K562 (cell line): Measurements from ENCODE around the gene ATG13. TPM values are rescaled to one million over a fixed set of nuclear protein-coding genes. Genes with fewer than 3 reads are reported as not detected.
A peak's percentile ranks its signal among the peaks of the same experiment; 100 is the strongest.

Experiments used
- ARHGAP35 ChIP-seq: fragments of 450-650 bp; IDR thresholded peaks from 2 replicates; pipeline ENCODE4 v1.6.1; 2018; ENCODE audit not compliant: partially characterized antibody
- CBX3 ChIP-seq, 2 experiments: IDR thresholded peaks; 1 replicate in 1 of 2; 2 replicates in 1 of 2; pipeline ENCODE4 v1.6.1; 2012; ENCODE audit warnings: inconsistent platforms in 2 of 2, low read length in 2 of 2, borderline replicate concordance in 1 of 2, control low read depth in 1 of 2
- E2F3 ChIP-seq: fragments of 250-450 bp; sonication (Bioruptor Pico); IDR thresholded peaks from 2 replicates; pipeline ENCODE4 v1.4.0; 2020; ENCODE audit warnings: mild to moderate bottlenecking
- FOXA3 ChIP-seq, 2 experiments: fragments of 450-650 bp in 1 of 2; sonication (generic) in 1 of 2; formaldehyde crosslinking; IDR thresholded peaks in 1 of 2; conservative IDR thresholded peaks in 1 of 2; 2 replicates each; pipeline versions ENCODE4 v1.4.0 to v1.8.0; 2020 to 2022; ENCODE audit warnings: mild to moderate bottlenecking in 2 of 2, missing genetic modification reagents in 1 of 2
- FOXJ2 ChIP-seq: fragments of 200-800 bp; sonication (Bioruptor generic); IDR thresholded peaks from 2 replicates; pipeline ENCODE4 v1.6.1; 2016; ENCODE audit warnings: missing genetic modification characterization, missing compliant biosample characterization
- HDAC8 ChIP-seq: fragments of 450-650 bp; IDR thresholded peaks from 2 replicates; pipeline ENCODE4 v1.6.1; 2016; ENCODE audit warnings: mild to moderate bottlenecking, missing genetic modification characterization, moderate library complexity, missing compliant biosample characterization
- HNRNPL ChIP-seq: fragments of 200-400 bp; formaldehyde crosslinking; IDR thresholded peaks from 2 replicates; pipeline ENCODE4 v1.6.1; 2017; ENCODE audit warnings: low read depth, mild to moderate bottlenecking, low read length
- HOMEZ ChIP-seq: fragments of 250-450 bp; sonication (Bioruptor Pico); IDR thresholded peaks from 2 replicates; pipeline ENCODE4 v1.4.0; 2020; ENCODE audit warnings: mild to moderate bottlenecking, moderate library complexity
- ID3 ChIP-seq, 2 experiments: fragments of 250-450 bp in 1 of 2; fragments of 450-650 bp in 1 of 2; sonication (Bioruptor Pico) in 1 of 2; IDR thresholded peaks; 2 replicates each; pipeline versions ENCODE4 v1.6.1 to v1.8.0; 2016 to 2021; ENCODE audit warnings: mild to moderate bottlenecking in 2 of 2, moderate library complexity in 2 of 2, missing compliant biosample characterization in 1 of 2, missing genetic modification characterization in 1 of 2
- MXI1 ChIP-seq: IDR thresholded peaks from 2 replicates; pipeline ENCODE4 v1.6.1; 2011; ENCODE audit warnings: low read depth, mild to moderate bottlenecking, improper control_type of control experiment, low read length
- PTRF ChIP-seq: fragments of 450-650 bp; IDR thresholded peaks from 2 replicates; pipeline ENCODE4 v1.6.1; 2016; ENCODE audit warnings: mild to moderate bottlenecking, missing genetic modification characterization, missing compliant biosample characterization
- RREB1 ChIP-seq: fragments of 250-450 bp; sonication (Bioruptor Pico); IDR thresholded peaks from 2 replicates; pipeline ENCODE4 v1.4.0; 2020
- TCFL5 ChIP-seq: fragments of 250-450 bp; sonication (Bioruptor Pico); conservative IDR thresholded peaks from 2 replicates; pipeline ENCODE4 v1.6.1; 2021; ENCODE audit warnings: mild to moderate bottlenecking, moderate library complexity, matching md5 sums
- TEAD2 ChIP-seq: fragments of 450-650 bp; IDR thresholded peaks from 2 replicates; pipeline ENCODE4 v1.6.1; 2016; ENCODE audit warnings: missing genetic modification characterization, control low read depth, missing compliant biosample characterization
- ZKSCAN1 ChIP-seq: fragments of 150-350 bp; IDR thresholded peaks from 2 replicates; pipeline ENCODE4 v1.6.1; 2016; ENCODE audit warnings: low read depth, low read length
- ZKSCAN3 ChIP-seq: fragments of 250-450 bp; sonication (Bioruptor Pico); IDR thresholded peaks from 2 replicates; pipeline ENCODE4 v1.4.0; 2020
- ZKSCAN8 ChIP-seq: fragments of 200-800 bp; sonication (Bioruptor generic); IDR thresholded peaks from 2 replicates; pipeline ENCODE4 v1.6.1; 2016; ENCODE audit warnings: missing genetic modification characterization, missing compliant biosample characterization
- ZNF655 ChIP-seq: fragments of 250-450 bp; sonication (Bioruptor Pico); IDR thresholded peaks from 2 replicates; pipeline ENCODE4 v1.5.0; 2021
- polyA plus RNA-seq, 8 experiments: library from polyadenylated mRNA; depleted of rRNA in 4 of 8; stranded (reverse) in 5 of 8; unstranded in 3 of 8; fragments of >200 nt; fragmentation: Nextera tagmentation in 2 of 8; fragmentation: Illumina TruSeq in 1 of 8; extraction: Ambion mirVana in 2 of 8; extraction: Trizol in 1 of 8; gene quantifications; 2 replicates each; pipeline versions ENCODE4 v1.2.1 to v1.2.3, GENCODE V29; 2011 to 2014; ENCODE audit warnings: inconsistent platforms in 1 of 8, missing spikeins in 1 of 8
- total RNA-seq, 7 experiments: library from RNA; depleted of rRNA in 6 of 7; stranded (reverse); fragments of >200 nt in 6 of 7; fragmentation: Illumina TruSeq in 2 of 7; extraction: Trizol in 2 of 7; gene quantifications; 2 replicates each; pipeline versions ENCODE4 v1.2.1 to v1.2.3, GENCODE V29; 2011 to 2021; ENCODE audit warnings: low replicate concordance in 1 of 7

The ATG13 gene
- total and polyA plus RNA-seq, 9 of the 15 experiments (the other 6 are each of a cell fraction or from before 2014, with no cell fraction given): 13.1 to 61.5 (median 36.5) TPM

- TF ChIP-seq TCFL5 (CRISPR knock-in tag) (no peak), MXI1 (0 out of 2 replicates have a peak, but pooled peaks have one; percentile 9), E2F3 (CRISPR knock-in tag) (no peak), ZKSCAN8 (CRISPR knock-in tag) (no peak), HOMEZ (CRISPR knock-in tag) (no peak), FOXJ2 (tag) (no peak), RREB1 (CRISPR knock-in tag) (no peak), TEAD2 (tag) (no peak; the same call in 1 of the 2 replicates), ZNF655 (CRISPR knock-in tag) (no peak), FOXA3 (CRISPR knock-in tag; conservative IDR thresholded peaks at IDR 0.05 in 1 of 2, IDR thresholded peaks at IDR 0.05 in 1 of 2) (no peak), HNRNPL (no peak), ID3 (CRISPR knock-in tag; IDR thresholded peaks at IDR 0.05) (no peak), ID3 (tag; IDR thresholded peaks at IDR 0.05) (0 out of 2 replicates have a peak, but pooled peaks have one; percentile 47), ZKSCAN1 (no peak), ARHGAP35 (no peak), PTRF (tag) (no peak; the same call in 1 of the 2 replicates), HDAC8 (tag) (peak; percentile 63; the same call in 1 of the 2 replicates), CBX3 (IDR thresholded peaks at IDR 0.05; ENCODE audit: borderline replicate concordance in 1 of 2, low read length in 2 of 2) (no peak; a peak in 1 of 3 replicates), ZKSCAN3 (CRISPR knock-in tag) (no peak)
Observed at GRCh38 chr11:46593550-46594373, 23.6 kb upstream of the ATG13 start, which contains the start of gene AMBRA1 (continued).
